HepG2 (cell line): ENCODE measurements around the gene VDAC1. TPM values are rescaled to one million over a fixed set of nuclear protein-coding genes. Genes with fewer than 3 reads are reported as not detected.

Source experiments
- ARID2 ChIP-seq: sonication (generic); formaldehyde crosslinking; IDR thresholded peaks from 2 replicates; pipeline ENCODE4 v1.8.1; 2022; ENCODE audit warnings: mild to moderate bottlenecking, missing genetic modification reagents, borderline replicate concordance
- DNMT3B ChIP-seq: conservative IDR thresholded peaks from 2 replicates; pipeline ENCODE4 v1.6.1; 2016; ENCODE audit warnings: missing biosample characterization, control low read depth
- KLF11 ChIP-seq: IDR thresholded peaks from 2 replicates; pipeline ENCODE4 v1.6.1; 2016; ENCODE audit warnings: missing compliant biosample characterization
- MIER2 ChIP-seq: IDR thresholded peaks from 2 replicates; pipeline ENCODE4 v1.6.1; 2016; ENCODE audit warnings: missing biosample characterization, missing genetic modification reagents
- NPAS2 ChIP-seq: sonication (generic); formaldehyde crosslinking; IDR thresholded peaks from 2 replicates; pipeline ENCODE4 v1.8.0; 2022; ENCODE audit warnings: mild to moderate bottlenecking, missing genetic modification reagents, borderline replicate concordance
- PHF21A ChIP-seq: sonication (generic); formaldehyde crosslinking; IDR thresholded peaks from 2 replicates; pipeline ENCODE4 v1.5.0; 2020; ENCODE audit warnings: mild to moderate bottlenecking, missing genetic modification reagents
- PPARG ChIP-seq: conservative IDR thresholded peaks from 2 replicates; pipeline ENCODE4 v1.6.1; 2016; ENCODE audit warnings: missing biosample characterization, missing genetic modification reagents
- RBM39 ChIP-seq: fragments of 200-400 bp; formaldehyde crosslinking; IDR thresholded peaks from one replicate; pipeline ENCODE4 v1.6.1; 2018; ENCODE audit warnings: antibody characterized with exemption, mild to moderate bottlenecking, low read depth, low read length; ENCODE audit not compliant: poor library complexity, severe bottlenecking
- SMAD3 ChIP-seq: sonication (generic); formaldehyde crosslinking; IDR thresholded peaks from 2 replicates; pipeline ENCODE4 v1.4.0; 2020; ENCODE audit warnings: missing genetic modification reagents
- SRY ChIP-seq: sonication (generic); formaldehyde crosslinking; IDR thresholded peaks from 2 replicates; pipeline ENCODE4 v1.8.0; 2022; ENCODE audit warnings: mild to moderate bottlenecking, missing genetic modification reagents
- STAT5B ChIP-seq: sonication (generic); formaldehyde crosslinking; IDR thresholded peaks from 2 replicates; pipeline ENCODE4 v1.4.0; 2020; ENCODE audit warnings: missing genetic modification reagents
- TBL1XR1 ChIP-seq: fragments of 150-350 bp; IDR thresholded peaks from 2 replicates; pipeline ENCODE4 v1.6.1; 2014; ENCODE audit warnings: borderline replicate concordance, low read length; ENCODE audit not compliant: partially characterized antibody
- TP53 ChIP-seq: sonication (generic); formaldehyde crosslinking; conservative IDR thresholded peaks from 2 replicates; pipeline ENCODE4 v1.4.0; 2020; ENCODE audit warnings: missing genetic modification reagents
- ZEB1 ChIP-seq: IDR thresholded peaks from 2 replicates; pipeline ENCODE4 v1.6.1; 2012; ENCODE audit warnings: mild to moderate bottlenecking, low read depth, inconsistent platforms; ENCODE audit not compliant: insufficient replicate concordance
- ZNF501 ChIP-seq: sonication (generic); formaldehyde crosslinking; IDR thresholded peaks from 2 replicates; pipeline ENCODE4 v1.5.1; 2020; ENCODE audit warnings: mild to moderate bottlenecking, moderate library complexity, missing genetic modification reagents
- ZNF562 ChIP-seq: sonication (generic); formaldehyde crosslinking; IDR thresholded peaks from 2 replicates; pipeline ENCODE4 v1.8.0; 2022; ENCODE audit warnings: missing genetic modification reagents, borderline replicate concordance
- ZNF674 ChIP-seq: sonication (generic); formaldehyde crosslinking; IDR thresholded peaks from 2 replicates; pipeline ENCODE4 v1.5.0; 2020; ENCODE audit warnings: low read depth, mild to moderate bottlenecking, missing genetic modification reagents
- ZNF724P ChIP-seq: sonication (generic); formaldehyde crosslinking; IDR thresholded peaks from 2 replicates; pipeline ENCODE4 v1.8.0; 2022; ENCODE audit warnings: missing genetic modification reagents, borderline replicate concordance
- ZNF772 ChIP-seq: sonication (generic); formaldehyde crosslinking; IDR thresholded peaks from 2 replicates; pipeline ENCODE4 v1.5.0; 2020; ENCODE audit warnings: mild to moderate bottlenecking, missing genetic modification reagents
- polyA plus RNA-seq, 8 experiments: library from polyadenylated mRNA; depleted of rRNA in 3 of 8; stranded (reverse) in 7 of 8; unstranded in 1 of 8; fragments of >200 nt; fragmentation: Illumina TruSeq in 4 of 8; extraction: Trizol in 4 of 8; gene quantifications; 2 replicates each; pipeline versions ENCODE4 v1.2.1 to v1.2.3, GENCODE V29; 2011 to 2016; ENCODE audit warnings: low read depth in 4 of 8, missing spikeins in 1 of 8, mixed read lengths in 1 of 8; ENCODE audit not compliant: insufficient read depth in 1 of 8
- total RNA-seq, 5 experiments: library from RNA; depleted of rRNA; stranded (reverse); fragments of >200 nt; fragmentation: Illumina TruSeq; extraction: Trizol; gene quantifications; 2 replicates each; pipeline ENCODE4 v1.2.3, GENCODE V29; 2016; ENCODE audit warnings: low read depth in 1 of 5
- TF ChIP-seq, protein P1 (sequence below): sonication (generic); formaldehyde crosslinking; IDR thresholded peaks from 2 replicates; pipeline ENCODE4 v1.5.0; 2020; ENCODE audit warnings: mild to moderate bottlenecking, missing genetic modification reagents
- TF ChIP-seq, protein P2 (sequence below): sonication (generic); formaldehyde crosslinking; IDR thresholded peaks from 2 replicates; pipeline ENCODE4 v1.5.0; 2020; ENCODE audit warnings: missing genetic modification reagents
- TF ChIP-seq, protein P3 (sequence below): sonication (generic); formaldehyde crosslinking; IDR thresholded peaks from 2 replicates; pipeline ENCODE4 v1.4.0; 2020; ENCODE audit warnings: missing genetic modification reagents
- TF ChIP-seq, protein P4 (sequence below): sonication (generic); formaldehyde crosslinking; IDR thresholded peaks from 2 replicates; pipeline ENCODE4 v1.8.0; 2022; ENCODE audit warnings: mild to moderate bottlenecking, missing genetic modification reagents
- TF ChIP-seq, protein P5 (sequence below): sonication (generic); formaldehyde crosslinking; IDR thresholded peaks from 2 replicates; pipeline ENCODE4 v1.8.0; 2022; ENCODE audit warnings: mild to moderate bottlenecking, missing genetic modification reagents, moderate library complexity

The VDAC1 gene
- total and polyA plus RNA-seq, 2 of the 13 experiments (the other 11 are each of a cell fraction or from before 2014, with no cell fraction given), result 112 to 380 TPM

- TF ChIP-seq, protein P1, sequence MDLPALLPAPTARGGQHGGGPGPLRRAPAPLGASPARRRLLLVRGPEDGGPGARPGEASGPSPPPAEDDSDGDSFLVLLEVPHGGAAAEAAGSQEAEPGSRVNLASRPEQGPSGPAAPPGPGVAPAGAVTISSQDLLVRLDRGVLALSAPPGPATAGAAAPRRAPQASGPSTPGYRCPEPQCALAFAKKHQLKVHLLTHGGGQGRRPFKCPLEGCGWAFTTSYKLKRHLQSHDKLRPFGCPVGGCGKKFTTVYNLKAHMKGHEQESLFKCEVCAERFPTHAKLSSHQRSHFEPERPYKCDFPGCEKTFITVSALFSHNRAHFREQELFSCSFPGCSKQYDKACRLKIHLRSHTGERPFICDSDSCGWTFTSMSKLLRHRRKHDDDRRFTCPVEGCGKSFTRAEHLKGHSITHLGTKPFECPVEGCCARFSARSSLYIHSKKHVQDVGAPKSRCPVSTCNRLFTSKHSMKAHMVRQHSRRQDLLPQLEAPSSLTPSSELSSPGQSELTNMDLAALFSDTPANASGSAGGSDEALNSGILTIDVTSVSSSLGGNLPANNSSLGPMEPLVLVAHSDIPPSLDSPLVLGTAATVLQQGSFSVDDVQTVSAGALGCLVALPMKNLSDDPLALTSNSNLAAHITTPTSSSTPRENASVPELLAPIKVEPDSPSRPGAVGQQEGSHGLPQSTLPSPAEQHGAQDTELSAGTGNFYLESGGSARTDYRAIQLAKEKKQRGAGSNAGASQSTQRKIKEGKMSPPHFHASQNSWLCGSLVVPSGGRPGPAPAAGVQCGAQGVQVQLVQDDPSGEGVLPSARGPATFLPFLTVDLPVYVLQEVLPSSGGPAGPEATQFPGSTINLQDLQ (CRISPR knock-in tag), result no peak
- TF ChIP-seq SMAD3 (CRISPR knock-in tag) (0 out of 2 replicates have a peak, but pooled peaks have one; percentile 49), RBM39 (no peak), PHF21A (CRISPR knock-in tag) (peak; percentile 73; the same call in 1 of the 2 replicates), DNMT3B (CRISPR knock-in tag) (peak; percentile 80; the same call in 1 of the 2 replicates), STAT5B (CRISPR knock-in tag) (no peak), SRY (no peak), ZNF674 (no peak), MIER2 (CRISPR knock-in tag) (no peak), KLF11 (CRISPR knock-in tag) (no peak), PPARG (CRISPR knock-in tag) (peak; percentile 86), ZNF724P (no peak), ZNF501 (no peak), ZEB1 (peak; percentile 76), TBL1XR1 (peak; percentile 91), ARID2 (CRISPR knock-in tag) (no peak), TP53 (CRISPR knock-in tag) (0 out of 2 replicates have a peak, but pooled peaks have one; percentile 26), ZNF562 (CRISPR knock-in tag) (no peak), ZNF772 (CRISPR knock-in tag) (peak; percentile 79; the same call in 1 of the 2 replicates), NPAS2 (CRISPR knock-in tag) (no peak)
- TF ChIP-seq, protein P2, sequence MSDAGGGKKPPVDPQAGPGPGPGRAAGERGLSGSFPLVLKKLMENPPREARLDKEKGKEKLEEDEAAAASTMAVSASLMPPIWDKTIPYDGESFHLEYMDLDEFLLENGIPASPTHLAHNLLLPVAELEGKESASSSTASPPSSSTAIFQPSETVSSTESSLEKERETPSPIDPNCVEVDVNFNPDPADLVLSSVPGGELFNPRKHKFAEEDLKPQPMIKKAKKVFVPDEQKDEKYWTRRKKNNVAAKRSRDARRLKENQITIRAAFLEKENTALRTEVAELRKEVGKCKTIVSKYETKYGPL (CRISPR knock-in tag), result no peak
- TF ChIP-seq, protein P3, sequence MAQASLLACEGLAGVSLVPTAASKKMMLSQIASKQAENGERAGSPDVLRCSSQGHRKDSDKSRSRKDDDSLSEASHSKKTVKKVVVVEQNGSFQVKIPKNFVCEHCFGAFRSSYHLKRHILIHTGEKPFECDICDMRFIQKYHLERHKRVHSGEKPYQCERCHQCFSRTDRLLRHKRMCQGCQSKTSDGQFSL (CRISPR knock-in tag), result 0 out of 2 replicates have a peak, but pooled peaks have one; percentile 48
- TF ChIP-seq, protein P4, sequence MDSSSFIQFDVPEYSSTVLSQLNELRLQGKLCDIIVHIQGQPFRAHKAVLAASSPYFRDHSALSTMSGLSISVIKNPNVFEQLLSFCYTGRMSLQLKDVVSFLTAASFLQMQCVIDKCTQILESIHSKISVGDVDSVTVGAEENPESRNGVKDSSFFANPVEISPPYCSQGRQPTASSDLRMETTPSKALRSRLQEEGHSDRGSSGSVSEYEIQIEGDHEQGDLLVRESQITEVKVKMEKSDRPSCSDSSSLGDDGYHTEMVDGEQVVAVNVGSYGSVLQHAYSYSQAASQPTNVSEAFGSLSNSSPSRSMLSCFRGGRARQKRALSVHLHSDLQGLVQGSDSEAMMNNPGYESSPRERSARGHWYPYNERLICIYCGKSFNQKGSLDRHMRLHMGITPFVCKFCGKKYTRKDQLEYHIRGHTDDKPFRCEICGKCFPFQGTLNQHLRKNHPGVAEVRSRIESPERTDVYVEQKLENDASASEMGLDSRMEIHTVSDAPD (CRISPR knock-in tag), result peak; percentile 88
- TF ChIP-seq, protein P5, sequence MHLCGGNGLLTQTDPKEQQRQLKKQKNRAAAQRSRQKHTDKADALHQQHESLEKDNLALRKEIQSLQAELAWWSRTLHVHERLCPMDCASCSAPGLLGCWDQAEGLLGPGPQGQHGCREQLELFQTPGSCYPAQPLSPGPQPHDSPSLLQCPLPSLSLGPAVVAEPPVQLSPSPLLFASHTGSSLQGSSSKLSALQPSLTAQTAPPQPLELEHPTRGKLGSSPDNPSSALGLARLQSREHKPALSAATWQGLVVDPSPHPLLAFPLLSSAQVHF, result no peak
Measured at GRCh38 chr5:134046801-134047686, 42.3 kb upstream of the VDAC1 start (continued).
